Measurements from ENCODE around the gene ATP6V0A1. TPM values are rescaled to one million over a fixed set of nuclear protein-coding genes. Genes with fewer than 3 reads are reported as not detected.

Gene ATP6V0A1
- total and polyA plus RNA-seq, 4 donors = 31.5 to 94.6 (median 45.2) TPM

DNA sequence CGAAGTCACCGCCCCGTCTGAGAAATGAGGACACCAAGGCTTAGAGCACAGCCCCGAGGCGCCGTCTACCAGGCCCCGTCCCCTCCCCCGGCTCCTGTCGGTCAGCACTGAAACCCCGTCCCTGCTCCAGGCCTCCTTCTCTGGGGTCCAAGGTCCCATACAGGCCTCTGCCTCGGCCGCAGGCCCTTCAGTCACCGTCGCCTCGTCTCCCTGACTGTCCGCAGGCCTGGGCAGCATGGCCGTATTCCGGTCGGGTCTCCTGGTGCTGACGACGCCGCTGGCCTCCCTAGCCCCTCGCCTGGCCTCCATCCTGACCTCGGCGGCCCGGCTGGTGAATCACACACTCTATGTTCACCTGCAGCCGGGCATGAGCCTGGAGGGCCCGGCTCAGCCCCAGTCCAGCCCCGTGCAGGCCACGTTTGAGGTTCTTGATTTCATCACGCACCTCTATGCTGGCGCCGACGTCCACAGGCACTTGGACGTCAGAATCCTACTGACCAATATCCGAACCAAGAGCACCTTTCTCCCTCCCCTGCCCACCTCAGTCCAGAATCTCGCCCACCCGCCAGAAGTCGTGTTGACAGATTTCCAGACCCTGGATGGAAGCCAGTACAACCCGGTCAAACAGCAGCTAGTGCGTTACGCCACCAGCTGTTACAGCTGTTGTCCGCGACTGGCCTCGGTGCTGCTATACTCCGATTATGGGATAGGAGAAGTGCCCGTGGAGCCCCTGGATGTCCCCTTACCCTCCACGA, 103.9 kb downstream of the ATP6V0A1 start:
- Histone ChIP-seq H3K4me3 (ENCODE audit: low read depth in 1 of 3, low read length in 3 of 3) (peak overlapping the region; percentile 80 to 90 (median 85)), H3K36me3 (ENCODE audit: control insufficient read depth in 4 of 4, insufficient read depth in 3 of 4, low read depth in 1 of 4, low read length in 3 of 4) (peaks cover 0 to 8% (median 5%) of the 10 kb centered on the region in 4 donors), H3K4me1 (ENCODE audit: control insufficient read depth in 4 of 4, insufficient read depth in 4 of 4, low read length in 3 of 4) (peaks cover 15 to 56% (median 45%) of the 10 kb centered on the region in 4 donors), H3K9me3 (ENCODE audit: control insufficient read depth in 4 of 4, low read length in 3 of 4) (no peaks in the 10 kb centered on the region), H3K27me3 (ENCODE audit: control insufficient read depth in 4 of 4, insufficient read depth in 4 of 4, low read length in 3 of 4) (no peaks in the 10 kb centered on the region), H3K27ac (ENCODE audit: low read depth in 1 of 2, low read length in 2 of 2) (peak overlapping the region; percentile 85 to 86), H3K9ac (ENCODE audit: low read depth in 1 of 2, low read length in 2 of 2) (peak overlapping the region; percentile 61 to 97)
- no peak for DNase-seq (ENCODE audit: low spot score)
- TF ChIP-seq HNF4G (IDR thresholded peaks at IDR 0.05) (no peak), GABPA (IDR thresholded peaks at IDR 0.05 in 1 of 2, conservative IDR thresholded peaks at IDR 0.05 in 1 of 2) (no peak), SP1 (IDR thresholded peaks at IDR 0.05) (no peak), TAF1 (conservative IDR thresholded peaks at IDR 0.05) (no peak), FOXA1 (IDR thresholded peaks at IDR 0.05) (no peak), RXRA (IDR thresholded peaks at IDR 0.05) (no peak), RAD21 (IDR thresholded peaks at IDR 0.05) (peak in 1 of 2 donors; percentile 6), EGR1 (IDR thresholded peaks at IDR 0.05; ENCODE audit: low read depth in 2 of 2) (no peak)
- TF ChIP-seq, protein P1, sequence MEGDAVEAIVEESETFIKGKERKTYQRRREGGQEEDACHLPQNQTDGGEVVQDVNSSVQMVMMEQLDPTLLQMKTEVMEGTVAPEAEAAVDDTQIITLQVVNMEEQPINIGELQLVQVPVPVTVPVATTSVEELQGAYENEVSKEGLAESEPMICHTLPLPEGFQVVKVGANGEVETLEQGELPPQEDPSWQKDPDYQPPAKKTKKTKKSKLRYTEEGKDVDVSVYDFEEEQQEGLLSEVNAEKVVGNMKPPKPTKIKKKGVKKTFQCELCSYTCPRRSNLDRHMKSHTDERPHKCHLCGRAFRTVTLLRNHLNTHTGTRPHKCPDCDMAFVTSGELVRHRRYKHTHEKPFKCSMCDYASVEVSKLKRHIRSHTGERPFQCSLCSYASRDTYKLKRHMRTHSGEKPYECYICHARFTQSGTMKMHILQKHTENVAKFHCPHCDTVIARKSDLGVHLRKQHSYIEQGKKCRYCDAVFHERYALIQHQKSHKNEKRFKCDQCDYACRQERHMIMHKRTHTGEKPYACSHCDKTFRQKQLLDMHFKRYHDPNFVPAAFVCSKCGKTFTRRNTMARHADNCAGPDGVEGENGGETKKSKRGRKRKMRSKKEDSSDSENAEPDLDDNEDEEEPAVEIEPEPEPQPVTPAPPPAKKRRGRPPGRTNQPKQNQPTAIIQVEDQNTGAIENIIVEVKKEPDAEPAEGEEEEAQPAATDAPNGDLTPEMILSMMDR (IDR thresholded peaks at IDR 0.05; ENCODE audit: low read depth, low read length, missing input control) = peak; percentile 1
- TF ChIP-seq, protein P2, sequence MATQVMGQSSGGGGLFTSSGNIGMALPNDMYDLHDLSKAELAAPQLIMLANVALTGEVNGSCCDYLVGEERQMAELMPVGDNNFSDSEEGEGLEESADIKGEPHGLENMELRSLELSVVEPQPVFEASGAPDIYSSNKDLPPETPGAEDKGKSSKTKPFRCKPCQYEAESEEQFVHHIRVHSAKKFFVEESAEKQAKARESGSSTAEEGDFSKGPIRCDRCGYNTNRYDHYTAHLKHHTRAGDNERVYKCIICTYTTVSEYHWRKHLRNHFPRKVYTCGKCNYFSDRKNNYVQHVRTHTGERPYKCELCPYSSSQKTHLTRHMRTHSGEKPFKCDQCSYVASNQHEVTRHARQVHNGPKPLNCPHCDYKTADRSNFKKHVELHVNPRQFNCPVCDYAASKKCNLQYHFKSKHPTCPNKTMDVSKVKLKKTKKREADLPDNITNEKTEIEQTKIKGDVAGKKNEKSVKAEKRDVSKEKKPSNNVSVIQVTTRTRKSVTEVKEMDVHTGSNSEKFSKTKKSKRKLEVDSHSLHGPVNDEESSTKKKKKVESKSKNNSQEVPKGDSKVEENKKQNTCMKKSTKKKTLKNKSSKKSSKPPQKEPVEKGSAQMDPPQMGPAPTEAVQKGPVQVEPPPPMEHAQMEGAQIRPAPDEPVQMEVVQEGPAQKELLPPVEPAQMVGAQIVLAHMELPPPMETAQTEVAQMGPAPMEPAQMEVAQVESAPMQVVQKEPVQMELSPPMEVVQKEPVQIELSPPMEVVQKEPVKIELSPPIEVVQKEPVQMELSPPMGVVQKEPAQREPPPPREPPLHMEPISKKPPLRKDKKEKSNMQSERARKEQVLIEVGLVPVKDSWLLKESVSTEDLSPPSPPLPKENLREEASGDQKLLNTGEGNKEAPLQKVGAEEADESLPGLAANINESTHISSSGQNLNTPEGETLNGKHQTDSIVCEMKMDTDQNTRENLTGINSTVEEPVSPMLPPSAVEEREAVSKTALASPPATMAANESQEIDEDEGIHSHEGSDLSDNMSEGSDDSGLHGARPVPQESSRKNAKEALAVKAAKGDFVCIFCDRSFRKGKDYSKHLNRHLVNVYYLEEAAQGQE (IDR thresholded peaks at IDR 0.05) = no peak
- TF ChIP-seq, protein P3, sequence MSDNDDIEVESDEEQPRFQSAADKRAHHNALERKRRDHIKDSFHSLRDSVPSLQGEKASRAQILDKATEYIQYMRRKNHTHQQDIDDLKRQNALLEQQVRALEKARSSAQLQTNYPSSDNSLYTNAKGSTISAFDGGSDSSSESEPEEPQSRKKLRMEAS (IDR thresholded peaks at IDR 0.05) = no peak
- TF ChIP-seq, protein P4, sequence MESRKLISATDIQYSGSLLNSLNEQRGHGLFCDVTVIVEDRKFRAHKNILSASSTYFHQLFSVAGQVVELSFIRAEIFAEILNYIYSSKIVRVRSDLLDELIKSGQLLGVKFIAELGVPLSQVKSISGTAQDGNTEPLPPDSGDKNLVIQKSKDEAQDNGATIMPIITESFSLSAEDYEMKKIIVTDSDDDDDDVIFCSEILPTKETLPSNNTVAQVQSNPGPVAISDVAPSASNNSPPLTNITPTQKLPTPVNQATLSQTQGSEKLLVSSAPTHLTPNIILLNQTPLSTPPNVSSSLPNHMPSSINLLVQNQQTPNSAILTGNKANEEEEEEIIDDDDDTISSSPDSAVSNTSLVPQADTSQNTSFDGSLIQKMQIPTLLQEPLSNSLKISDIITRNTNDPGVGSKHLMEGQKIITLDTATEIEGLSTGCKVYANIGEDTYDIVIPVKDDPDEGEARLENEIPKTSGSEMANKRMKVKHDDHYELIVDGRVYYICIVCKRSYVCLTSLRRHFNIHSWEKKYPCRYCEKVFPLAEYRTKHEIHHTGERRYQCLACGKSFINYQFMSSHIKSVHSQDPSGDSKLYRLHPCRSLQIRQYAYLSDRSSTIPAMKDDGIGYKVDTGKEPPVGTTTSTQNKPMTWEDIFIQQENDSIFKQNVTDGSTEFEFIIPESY (IDR thresholded peaks at IDR 0.05) = no peak
- WGBS = 3% methylated on average over 48 of the region's 48 CpGs

DNA sequence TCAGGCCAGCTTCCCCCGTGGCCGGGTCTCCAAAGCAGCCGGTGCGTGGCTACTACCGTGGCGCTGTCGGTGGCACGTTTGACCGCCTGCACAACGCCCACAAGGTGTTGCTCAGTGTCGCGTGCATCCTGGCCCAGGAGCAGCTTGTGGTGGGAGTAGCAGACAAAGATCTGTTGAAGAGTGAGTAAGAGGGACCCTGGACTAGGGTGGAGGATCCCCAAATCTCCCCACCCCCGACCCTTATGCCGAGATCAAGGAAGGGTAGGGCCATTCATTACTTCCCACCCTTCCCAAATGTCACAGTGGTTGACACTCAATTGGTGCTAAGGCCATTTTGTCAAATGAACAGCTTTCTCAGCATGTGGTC, 104.4 kb downstream of the ATP6V0A1 start:
- Histone ChIP-seq H3K27ac (ENCODE audit: low read depth in 1 of 2, low read length in 2 of 2) (peak overlapping the region; percentile 85 to 86), H3K4me1 (ENCODE audit: control insufficient read depth in 4 of 4, insufficient read depth in 4 of 4, low read length in 3 of 4) (peaks cover 15 to 60% (median 49%) of the 10 kb centered on the region in 4 donors), H3K27me3 (ENCODE audit: control insufficient read depth in 4 of 4, insufficient read depth in 4 of 4, low read length in 3 of 4) (no peaks in the 10 kb centered on the region), H3K36me3 (ENCODE audit: control insufficient read depth in 4 of 4, insufficient read depth in 3 of 4, low read depth in 1 of 4, low read length in 3 of 4) (peaks cover 0 to 8% (median 5%) of the 10 kb centered on the region in 4 donors), H3K9me3 (ENCODE audit: control insufficient read depth in 4 of 4, low read length in 3 of 4) (no peaks in the 10 kb centered on the region), H3K9ac (ENCODE audit: low read depth in 1 of 2, low read length in 2 of 2) (peak overlapping the region; percentile 61 to 97), H3K4me3 (ENCODE audit: low read depth in 1 of 3, low read length in 3 of 3) (peak overlapping the region; percentile 80 to 90 (median 85))
- 33% methylated on average over 14 of the region's 14 CpGs for WGBS
- DNase-seq (ENCODE audit: low spot score) = no peak
- TF ChIP-seq YY1 (IDR thresholded peaks at IDR 0.05) (no peak), EGR1 (IDR thresholded peaks at IDR 0.05; ENCODE audit: low read depth in 2 of 2) (no peak), FOXA1 (IDR thresholded peaks at IDR 0.05) (no peak), TAF1 (conservative IDR thresholded peaks at IDR 0.05) (no peak), JUND (IDR thresholded peaks at IDR 0.05) (no peak), HNF4A (conservative IDR thresholded peaks at IDR 0.05) (no peak)
- TF ChIP-seq, protein P1 (IDR thresholded peaks at IDR 0.05; ENCODE audit: low read depth, low read length, missing input control) = no peak
- TF ChIP-seq, protein P5, sequence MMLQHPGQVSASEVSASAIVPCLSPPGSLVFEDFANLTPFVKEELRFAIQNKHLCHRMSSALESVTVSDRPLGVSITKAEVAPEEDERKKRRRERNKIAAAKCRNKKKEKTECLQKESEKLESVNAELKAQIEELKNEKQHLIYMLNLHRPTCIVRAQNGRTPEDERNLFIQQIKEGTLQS (IDR thresholded peaks at IDR 0.05) = no peak
- TF ChIP-seq, protein P3 (IDR thresholded peaks at IDR 0.05) = no peak
- TF ChIP-seq, protein P4 (IDR thresholded peaks at IDR 0.05) = no peak
